Lower lobe of right lung (tissue), 2 donors: ENCODE measurements around the gene ST6GALNAC3. TPM values are rescaled to one million over a fixed set of nuclear protein-coding genes. Genes with fewer than 3 reads are reported as not detected.
A peak's percentile ranks its signal among the peaks of the same experiment; 100 is the strongest.

Experiments used
- ATAC-seq, 2 donors: fragments of 200-7000 bp; cut with Tn5 transposase; one replicate each; pipeline ENCODE4 v1.9.1; 2020 to 2022; ENCODE audit warnings: mild to moderate bottlenecking in 2 of 2, moderate library complexity in 2 of 2
- DNase-seq: peaks from one replicate; pipeline ENCODE4 v3.0.0-alpha.2; 2020
- H3K27ac ChIP-seq: fragments of 200-600 bp; one replicate; pipeline ENCODE4 v1.8.0; 2022
- H3K27me3 ChIP-seq: fragments of 200-600 bp; one replicate; pipeline ENCODE4 v1.8.0; 2022; ENCODE audit warnings: low read depth
- H3K36me3 ChIP-seq: fragments of 200-600 bp; one replicate; pipeline ENCODE4 v1.8.0; 2022; ENCODE audit warnings: mild to moderate bottlenecking
- H3K4me1 ChIP-seq: fragments of 200-600 bp; one replicate; pipeline ENCODE4 v1.8.0; 2022
- H3K4me3 ChIP-seq: fragments of 200-600 bp; one replicate; pipeline ENCODE4 v1.8.0; 2022; ENCODE audit warnings: mild to moderate bottlenecking
- H3K9me3 ChIP-seq: fragments of 200-600 bp; one replicate; pipeline ENCODE4 v1.8.0; 2022
- CTCF ChIP-seq: fragments of 200-600 bp; IDR thresholded peaks from one replicate; pipeline ENCODE4 v1.8.0; 2022; ENCODE audit warnings: antibody characterized with exemption, mild to moderate bottlenecking
- intact Hi-C: fragments of 100-400 bp; cut with DNase I; formaldehyde crosslinking; loops from one replicate; pipeline ENCODE4 v1.11.0; 2022
- total RNA-seq: library from RNA; stranded (reverse); fragmentation: NEBNext Ultra II Directional; extraction: Animal tissue kit (Norgen Biotek cat#: 25700); gene quantifications from one replicate; pipeline ENCODE4 v1.2.1, GENCODE V29; 2021
- donor health status: DM: no; HTN: yes; CAD: no; lungs with severe emphysema.

Gene ST6GALNAC3
- total RNA-seq, 1 donor from 2014 or later, result 8.8 TPM

GRCh38 chr1:76317299-76317900, 242.9 kb downstream of the ST6GALNAC3 start:
- DNase-seq, result no peak

GRCh38 chr1:76330991-76331603, 256.6 kb downstream of the ST6GALNAC3 start:
- no peaks in the 10 kb centered on the region for H3K9me3 ChIP-seq
- intact Hi-C loops, result no loop called here
- H3K27me3 ChIP-seq, result no peaks in the 10 kb centered on the region
- H3K4me3 ChIP-seq, result no peak overlapping the region
- H3K36me3 ChIP-seq, result no peaks in the 10 kb centered on the region
- ATAC-seq (peak; percentile 63 to 80), DNase-seq (no peak)
- no peaks in the 10 kb centered on the region for H3K4me1 ChIP-seq
- H3K27ac ChIP-seq, result no peak overlapping the region
- peak; percentile 88 for TF ChIP-seq CTCF

More at GRCh38 chr1:76317299-76317900, 242.9 kb downstream of the ST6GALNAC3 start:
- H3K4me3 ChIP-seq, result no peak overlapping the region
- no peak overlapping the region for H3K27ac ChIP-seq
- no peaks in the 10 kb centered on the region for H3K4me1 ChIP-seq
- no peaks in the 10 kb centered on the region for H3K36me3 ChIP-seq
- no peaks in the 10 kb centered on the region for H3K9me3 ChIP-seq
- ATAC-seq, result no peak
- TF ChIP-seq CTCF, result no peak
- intact Hi-C loops, result no loop called here
- H3K27me3 ChIP-seq, result no peaks in the 10 kb centered on the region

- DNase-seq (no peak), ATAC-seq (no peak)
- H3K4me3 ChIP-seq, result no peak overlapping the region
- TF ChIP-seq CTCF, result no peak
- H3K36me3 ChIP-seq, result no peaks in the 10 kb centered on the region
- intact Hi-C loops, result no loop called here
- no peaks in the 10 kb centered on the region for H3K4me1 ChIP-seq
- H3K27me3 ChIP-seq, result no peaks in the 10 kb centered on the region
- H3K9me3 ChIP-seq, result no peaks in the 10 kb centered on the region
- H3K27ac ChIP-seq, result no peak overlapping the region
Measured at GRCh38 chr1:76335882-76336281, 261.3 kb downstream of the ST6GALNAC3 start.

GRCh38 chr1:76336931-76337371, 262.4 kb downstream of the ST6GALNAC3 start:
- no peaks in the 10 kb centered on the region for H3K4me1 ChIP-seq
- no peaks in the 10 kb centered on the region for H3K9me3 ChIP-seq
- intact Hi-C loops, result no loop called here
- H3K4me3 ChIP-seq, result no peak overlapping the region
- ATAC-seq, result peak; percentile 84 to 90
- no peak for TF ChIP-seq CTCF
- no peak overlapping the region for H3K27ac ChIP-seq
- DNase-seq, result peak; percentile 65
- H3K27me3 ChIP-seq, result no peaks in the 10 kb centered on the region
- H3K36me3 ChIP-seq, result no peaks in the 10 kb centered on the region

- Histone ChIP-seq H3K4me3 (no peak overlapping the region), H3K27ac (no peak overlapping the region), H3K9me3 (no peaks in the 10 kb centered on the region), H3K27me3 (no peaks in the 10 kb centered on the region), H3K4me1 (no peaks in the 10 kb centered on the region), H3K36me3 (no peaks in the 10 kb centered on the region)
- intact Hi-C loops, result no loop called here
- no peak for TF ChIP-seq CTCF
- DNase-seq, result no peak
- ATAC-seq, result no peak
Measured at GRCh38 chr1:76337542-76338219, 263.1 kb downstream of the ST6GALNAC3 start.
